H9 (cell line): ENCODE measurements around the gene BMERB1. TPM values are rescaled to one million over a fixed set of nuclear protein-coding genes. Genes with fewer than 3 reads are reported as not detected.

ENCODE experiments used
- DNase-seq: peaks from one replicate; pipeline ENCODE4 v3.0.0-alpha.2; 2017
- H2AFZ ChIP-seq: one replicate; pipeline ENCODE4 v1.6.1; 2013; ENCODE audit warnings: mild to moderate bottlenecking, low read length, control low read depth, moderate library complexity
- H2AK5ac ChIP-seq: 2 replicates; pipeline ENCODE4 v1.6.1; 2013; ENCODE audit warnings: low read length, control low read depth, mixed read lengths; ENCODE audit not compliant: insufficient read length
- H2BK120ac ChIP-seq: one replicate; pipeline ENCODE4 v1.6.1; 2013; ENCODE audit warnings: low read depth, mild to moderate bottlenecking, low read length, control low read depth, inconsistent platforms; ENCODE audit not compliant: poor library complexity, severe bottlenecking
- H2BK12ac ChIP-seq: 2 replicates; pipeline ENCODE4 v1.6.1; 2013; ENCODE audit warnings: low read length, control low read depth, mixed read lengths, low read depth; ENCODE audit not compliant: insufficient read length
- H2BK15ac ChIP-seq: 2 replicates; pipeline ENCODE4 v1.6.1; 2013; ENCODE audit warnings: low read depth, low read length, control low read depth
- H2BK20ac ChIP-seq: one replicate; pipeline ENCODE4 v1.6.1; 2013; ENCODE audit warnings: low read depth, mild to moderate bottlenecking, low read length, control low read depth, inconsistent platforms; ENCODE audit not compliant: poor library complexity, severe bottlenecking
- H2BK5ac ChIP-seq: 2 replicates; pipeline ENCODE4 v1.6.1; 2013; ENCODE audit warnings: low read length, control low read depth, mixed read lengths; ENCODE audit not compliant: insufficient read length
- H3K14ac ChIP-seq: 2 replicates; pipeline ENCODE4 v1.6.1; 2013; ENCODE audit warnings: low read length, control low read depth; ENCODE audit not compliant: insufficient read depth
- H3K18ac ChIP-seq: 2 replicates; pipeline ENCODE4 v1.6.1; 2013; ENCODE audit warnings: low read depth, mild to moderate bottlenecking, mixed read lengths, low read length, control low read depth; ENCODE audit not compliant: insufficient read length
- H3K23ac ChIP-seq: 2 replicates; pipeline ENCODE4 v1.6.1; 2013; ENCODE audit warnings: low read length, control low read depth, mixed read lengths, low read depth; ENCODE audit not compliant: insufficient read length
- H3K23me2 ChIP-seq: 2 replicates; pipeline ENCODE4 v1.6.1; 2013; ENCODE audit warnings: low read depth, mild to moderate bottlenecking, mixed read lengths, low read length, control low read depth; ENCODE audit not compliant: insufficient read length, poor library complexity, severe bottlenecking
- H3K27ac ChIP-seq: 2 replicates; pipeline ENCODE4 v1.5.1; 2013; ENCODE audit warnings: low read length, control low read depth, mixed read lengths, low read depth; ENCODE audit not compliant: insufficient read length
- H3K27me3 ChIP-seq: 2 replicates; pipeline ENCODE4 v1.6.1; 2013; ENCODE audit warnings: low read length, control low read depth, inconsistent platforms; ENCODE audit not compliant: insufficient read depth
- H3K4ac ChIP-seq: 2 replicates; pipeline ENCODE4 v1.6.1; 2013; ENCODE audit warnings: low read depth, mild to moderate bottlenecking, control low read depth, inconsistent platforms, low read length, moderate library complexity
- H3K4me1 ChIP-seq: 2 replicates; pipeline ENCODE4 v1.6.1; 2013; ENCODE audit warnings: low read length, control low read depth, inconsistent platforms; ENCODE audit not compliant: insufficient read depth
- H3K4me2 ChIP-seq: 2 replicates; pipeline ENCODE4 v1.6.1; 2013; ENCODE audit warnings: low read length, control low read depth, mixed read lengths; ENCODE audit not compliant: insufficient read length, insufficient read depth
- H3K56ac ChIP-seq: 2 replicates; pipeline ENCODE4 v1.6.1; 2013; ENCODE audit warnings: low read depth, mild to moderate bottlenecking, mixed read lengths, low read length, control low read depth; ENCODE audit not compliant: insufficient read length
- H3K79me1 ChIP-seq: 2 replicates; pipeline ENCODE4 v1.6.1; 2013; ENCODE audit warnings: low read depth, mild to moderate bottlenecking, moderate library complexity, low read length, control low read depth, inconsistent platforms; ENCODE audit not compliant: insufficient read depth, poor library complexity, severe bottlenecking
- H3K79me2 ChIP-seq: 2 replicates; pipeline ENCODE4 v1.6.1; 2013; ENCODE audit warnings: low read length, control low read depth, inconsistent platforms; ENCODE audit not compliant: insufficient read depth
- H3K9ac ChIP-seq: 2 replicates; pipeline ENCODE4 v1.6.1; 2013; ENCODE audit warnings: low read length, control low read depth, mixed read lengths; ENCODE audit not compliant: insufficient read length; ENCODE audit errors: extremely low read depth
- H3K9me3 ChIP-seq: one replicate; pipeline ENCODE4 v1.6.1; 2013; ENCODE audit warnings: low read depth, low read length, inconsistent platforms; ENCODE audit not compliant: control insufficient read depth
- H3T11ph ChIP-seq: one replicate; pipeline ENCODE4 v1.6.1; 2013; ENCODE audit warnings: mild to moderate bottlenecking, low read length, control low read depth, inconsistent platforms
- H4K20me1 ChIP-seq: one replicate; pipeline ENCODE4 v1.6.1; 2013; ENCODE audit not compliant: control insufficient read depth, insufficient read length, insufficient read depth
- H4K5ac ChIP-seq: 2 replicates; pipeline ENCODE4 v1.6.1; 2013; ENCODE audit warnings: low read depth, mild to moderate bottlenecking, mixed read lengths, low read length, control low read depth; ENCODE audit not compliant: insufficient read length
- H4K8ac ChIP-seq: replicated peaks from 2 replicates; pipeline ENCODE4 v1.6.1; 2013; ENCODE audit warnings: low read length, control low read depth, mixed read lengths, low read depth; ENCODE audit not compliant: insufficient read length
- H4K91ac ChIP-seq: 2 replicates; pipeline ENCODE4 v1.6.1; 2013; ENCODE audit warnings: low read depth, mild to moderate bottlenecking, moderate library complexity, mixed read lengths, low read length, control low read depth; ENCODE audit not compliant: insufficient read length
- H3K27ac Mint-ChIP-seq, 3 experiments: 2 replicates in 2 of 3; 3 replicates in 1 of 3; pipeline ENCODE4 v1.8.0; 2020 to 2021; ENCODE audit warnings: mixed read lengths in 3 of 3, mild to moderate bottlenecking in 1 of 3, moderate library complexity in 1 of 3
- H3K27me3 Mint-ChIP-seq: 2 replicates; pipeline ENCODE4 v1.8.0; 2021; ENCODE audit warnings: low read depth, mild to moderate bottlenecking, moderate library complexity, mixed read lengths
- H3K36me3 Mint-ChIP-seq, 3 experiments: 2 replicates in 2 of 3; 3 replicates in 1 of 3; pipeline ENCODE4 v1.8.0; 2020 to 2021; ENCODE audit warnings: low read depth in 3 of 3, mixed read lengths in 3 of 3; ENCODE audit not compliant: insufficient read depth in 1 of 3
- H3K4me1 Mint-ChIP-seq, 2 experiments: 2 replicates each; pipeline ENCODE4 v1.8.0; 2020; ENCODE audit warnings: mixed read lengths in 2 of 2
- H3K4me3 Mint-ChIP-seq, 2 experiments: 2 replicates in 1 of 2; 3 replicates in 1 of 2; pipeline ENCODE4 v1.8.0; 2020 to 2021; ENCODE audit warnings: mild to moderate bottlenecking in 2 of 2, mixed read lengths in 2 of 2, moderate library complexity in 1 of 2
- H3K9me3 Mint-ChIP-seq, 2 experiments: 2 replicates in 1 of 2; 3 replicates in 1 of 2; pipeline ENCODE4 v1.8.0; 2020; ENCODE audit warnings: mild to moderate bottlenecking in 2 of 2, mixed read lengths in 2 of 2, moderate library complexity in 1 of 2
- WGBS: extraction: QIAGEN DNeasy Blood & Tissue Kit; methylation state at CpG from one replicate; pipeline ENCODE4 v1.1.7; 2013; ENCODE audit warnings: missing lambda C conversion rate, low lambda C conversion rate, mixed read lengths; ENCODE audit not compliant: insufficient read length; ENCODE audit errors: extremely low coverage; 5-methylcytosine and 5-hydroxymethylcytosine counted together
- total RNA-seq: library from RNA; stranded (reverse); gene quantifications from 2 replicates; pipeline ENCODE4 v1.2.1, GENCODE V29; 2021
- TF ChIP-seq, protein P1 (sequence below): fragments of 200-600 bp; sonication (generic); conservative IDR thresholded peaks from 3 replicates; pipeline ENCODE4 v1.8.0; 2021; ENCODE audit warnings: antibody characterized with exemption, mild to moderate bottlenecking

Gene BMERB1
- total RNA-seq, 1 experiment from 2014 or later, result 19.5 TPM

DNA sequence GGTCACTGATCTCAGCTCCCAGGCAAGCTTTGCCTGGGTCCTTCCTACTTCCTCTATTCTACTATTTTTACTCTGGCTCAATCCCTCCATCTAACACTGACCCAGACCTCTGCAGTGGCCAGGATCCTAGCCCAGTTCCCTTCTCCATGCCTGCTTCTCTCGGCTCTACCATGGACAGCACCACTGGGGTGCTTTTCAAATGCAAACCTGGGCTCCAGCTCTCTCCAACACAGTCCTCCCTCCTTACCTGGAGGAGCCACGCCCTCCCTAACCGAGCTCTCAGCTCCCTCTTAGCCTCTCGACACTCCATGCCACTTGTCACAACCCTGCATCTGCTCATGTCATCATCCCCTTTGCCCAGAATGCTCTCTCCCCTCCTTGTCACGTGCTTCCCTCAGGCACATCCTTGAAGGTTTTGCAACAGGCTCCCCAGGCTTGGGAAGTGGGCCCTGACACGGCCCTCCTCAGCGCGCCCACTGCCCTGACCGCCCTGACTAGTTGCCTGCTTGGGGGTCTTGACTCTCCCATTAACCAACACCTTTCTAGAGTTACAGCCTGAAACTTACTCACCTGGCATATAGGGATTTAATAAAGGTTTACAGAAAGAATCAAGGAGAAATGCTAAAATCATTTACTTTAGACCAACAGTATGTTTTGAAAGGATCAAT lies 167.0 kb downstream of the BMERB1 start:
- Histone ChIP-seq H3K4ac (no peak overlapping the region), H3K9ac (no peak overlapping the region), H2BK120ac (no peak overlapping the region), H2BK5ac (no peak overlapping the region), H3K79me2 (no peaks in the 10 kb centered on the region), H4K5ac (no peak overlapping the region), H3K79me1 (no peaks in the 10 kb centered on the region), H3K23ac (no peak overlapping the region), H3K4me2 (no peak overlapping the region), H2BK15ac (no peak overlapping the region), H2AFZ (no peak overlapping the region), H3K18ac (no peak overlapping the region), H4K20me1 (no peaks in the 10 kb centered on the region), H3K23me2 (no peaks in the 10 kb centered on the region), H4K8ac (no peak overlapping the region), H3K27me3 (no peaks in the 10 kb centered on the region), H3K4me1 (no peaks in the 10 kb centered on the region), H3K14ac (no peak overlapping the region), H2BK20ac (no peak overlapping the region), H3K9me3 (no peaks in the 10 kb centered on the region), H2BK12ac (no peak overlapping the region), H3K27ac (no peak overlapping the region), H3T11ph (no peak overlapping the region), H2AK5ac (no peak overlapping the region), H4K91ac (no peak overlapping the region), H3K56ac (no peak overlapping the region)
- Mint-ChIP-seq H3K9me3 (no peaks in the 10 kb centered on the region), H3K4me1 (peaks cover 12 to 14% of the 10 kb centered on the region in 2 experiments), H3K4me3 (no peak overlapping the region), H3K27me3 (no peaks in the 10 kb centered on the region; the same call in 1 of the 2 replicates), H3K36me3 (peaks cover 26 to 73% (median 45%) of the 10 kb centered on the region in 3 experiments; a peak in 6 of 7 replicates), H3K27ac (no peak overlapping the region)
- DNase-seq, result peak; percentile 75
- TF ChIP-seq, protein P1, sequence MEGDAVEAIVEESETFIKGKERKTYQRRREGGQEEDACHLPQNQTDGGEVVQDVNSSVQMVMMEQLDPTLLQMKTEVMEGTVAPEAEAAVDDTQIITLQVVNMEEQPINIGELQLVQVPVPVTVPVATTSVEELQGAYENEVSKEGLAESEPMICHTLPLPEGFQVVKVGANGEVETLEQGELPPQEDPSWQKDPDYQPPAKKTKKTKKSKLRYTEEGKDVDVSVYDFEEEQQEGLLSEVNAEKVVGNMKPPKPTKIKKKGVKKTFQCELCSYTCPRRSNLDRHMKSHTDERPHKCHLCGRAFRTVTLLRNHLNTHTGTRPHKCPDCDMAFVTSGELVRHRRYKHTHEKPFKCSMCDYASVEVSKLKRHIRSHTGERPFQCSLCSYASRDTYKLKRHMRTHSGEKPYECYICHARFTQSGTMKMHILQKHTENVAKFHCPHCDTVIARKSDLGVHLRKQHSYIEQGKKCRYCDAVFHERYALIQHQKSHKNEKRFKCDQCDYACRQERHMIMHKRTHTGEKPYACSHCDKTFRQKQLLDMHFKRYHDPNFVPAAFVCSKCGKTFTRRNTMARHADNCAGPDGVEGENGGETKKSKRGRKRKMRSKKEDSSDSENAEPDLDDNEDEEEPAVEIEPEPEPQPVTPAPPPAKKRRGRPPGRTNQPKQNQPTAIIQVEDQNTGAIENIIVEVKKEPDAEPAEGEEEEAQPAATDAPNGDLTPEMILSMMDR, result no peak
- no CpG with 5 or more reads among the region's 9 CpGs for WGBS
